ENCODE data around the gene IFI30.

The IFI30 gene

GRCh38 chr19:18131841-18132596, 41.6 kb upstream of the IFI30 start:
- no peak for DNase-seq (ENCODE audit: low spot score)
- H3K27ac ChIP-seq: no peak overlapping the region
- no peak overlapping the region for H3K4me3 ChIP-seq
- no peak for TF ChIP-seq CTCF (IDR thresholded peaks at IDR 0.05)

- DNase-seq (ENCODE audit: low spot score): no peak
- no peak overlapping the region for H3K27ac ChIP-seq
- H3K4me3 ChIP-seq: no peak overlapping the region
- TF ChIP-seq CTCF (IDR thresholded peaks at IDR 0.05): no peak
These were observed 37.7 kb upstream of the IFI30 start for GRCh38 chr19:18135712-18136584.

GRCh38 chr19:18137242-18137641, 36.4 kb upstream of the IFI30 start:
- no peak for DNase-seq (ENCODE audit: low spot score)
- TF ChIP-seq CTCF (IDR thresholded peaks at IDR 0.05): no peak
- Histone ChIP-seq H3K27ac (no peak overlapping the region), H3K4me3 (no peak overlapping the region)

- Histone ChIP-seq H3K27ac (no peak overlapping the region), H3K4me3 (no peak overlapping the region)
- DNase-seq (ENCODE audit: low spot score): no peak
- no peak for TF ChIP-seq CTCF (IDR thresholded peaks at IDR 0.05)
These were observed 35.8 kb upstream of the IFI30 start for GRCh38 chr19:18137657-18138339.

- DNase-seq (ENCODE audit: low spot score): no peak
- TF ChIP-seq CTCF (IDR thresholded peaks at IDR 0.05): no peak
- Histone ChIP-seq H3K4me3 (no peak overlapping the region), H3K27ac (no peak overlapping the region)
These were observed 33.1 kb upstream of the IFI30 start for GRCh38 chr19:18140473-18140872.

GRCh38 chr19:18141031-18141430, 32.6 kb upstream of the IFI30 start:
- Histone ChIP-seq H3K4me3 (no peak overlapping the region), H3K27ac (no peak overlapping the region)
- DNase-seq (ENCODE audit: low spot score): no peak
- no peak for TF ChIP-seq CTCF (IDR thresholded peaks at IDR 0.05)
